ENCODE data around the gene CHRND.

Gene CHRND

GRCh38 chr2:232525791-232526371 is at the start of gene CHRND:
Gene CHRND, plus strand, starts transcription at chr2:232526160. Its CDS starts 56 bp downstream, at chr2:232526216.
- TF ChIP-seq CTCF (IDR thresholded peaks at IDR 0.05; ENCODE audit: borderline replicate concordance, extremely low read depth, low read length, poor library complexity, severe bottlenecking) (no peak), EZH2 (IDR thresholded peaks at IDR 0.05; ENCODE audit: borderline replicate concordance, low read depth, low read length, severe bottlenecking) (no peak)
- no peak within 1 kb of the TSS for H3K4me2 ChIP-seq (ENCODE audit: insufficient read depth, low read length)
- no peak within 1 kb of the TSS for H3K27ac ChIP-seq (ENCODE audit: low read length)
- ATAC-seq (ENCODE audit: insufficient read depth, low read depth) (no peak), DNase-seq (no peak)
- H3K36me3 ChIP-seq (ENCODE audit: insufficient read depth, low read length), result no peaks in the 10 kb centered on the region
- H3K9ac ChIP-seq (ENCODE audit: low read depth, low read length), result no peak within 1 kb of the TSS
- H3K4me3 ChIP-seq (ENCODE audit: low read depth in 1 of 2, low read length in 2 of 2), result no peak within 1 kb of the TSS
- H3K4me1 ChIP-seq (ENCODE audit: insufficient read depth, low read length), result peaks cover 5% of the 10 kb centered on the region
- H3K79me2 ChIP-seq (ENCODE audit: insufficient read depth, low read length), result no peaks in the 10 kb centered on the region
- H3K27me3 ChIP-seq (ENCODE audit: insufficient read depth, low read length, poor library complexity), result no peaks in the 10 kb centered on the region
- no peaks in the 10 kb centered on the region for H3K9me3 ChIP-seq (ENCODE audit: insufficient read depth, low read length, severe bottlenecking)
- H4K20me1 ChIP-seq (ENCODE audit: insufficient read depth, low read length), result no peaks in the 10 kb centered on the region
- H2AFZ ChIP-seq (ENCODE audit: low read depth, low read length), result no peak within 1 kb of the TSS

- TF ChIP-seq CTCF (IDR thresholded peaks at IDR 0.05; ENCODE audit: borderline replicate concordance, extremely low read depth, low read length, poor library complexity, severe bottlenecking), result no peak
- no peak for TF ChIP-seq EZH2 (IDR thresholded peaks at IDR 0.05; ENCODE audit: borderline replicate concordance, low read depth, low read length, severe bottlenecking)
- no peaks in the 10 kb centered on the region for H3K4me1 ChIP-seq (ENCODE audit: insufficient read depth, low read length)
- peaks cover 9% of the 10 kb centered on the region for H3K27me3 ChIP-seq (ENCODE audit: insufficient read depth, low read length, poor library complexity)
- no peak overlapping the region for H2AFZ ChIP-seq (ENCODE audit: low read depth, low read length)
- H3K36me3 ChIP-seq (ENCODE audit: insufficient read depth, low read length), result no peaks in the 10 kb centered on the region
- no peaks in the 10 kb centered on the region for H3K79me2 ChIP-seq (ENCODE audit: insufficient read depth, low read length)
- H3K9me3 ChIP-seq (ENCODE audit: insufficient read depth, low read length, severe bottlenecking), result no peaks in the 10 kb centered on the region
- no peak overlapping the region for H3K4me3 ChIP-seq (ENCODE audit: low read depth in 1 of 2, low read length in 2 of 2)
- H3K27ac ChIP-seq (ENCODE audit: low read length), result no peak overlapping the region
- H3K9ac ChIP-seq (ENCODE audit: low read depth, low read length), result no peak overlapping the region
- H3K4me2 ChIP-seq (ENCODE audit: insufficient read depth, low read length), result no peak overlapping the region
- DNase-seq (no peak), ATAC-seq (ENCODE audit: insufficient read depth, low read depth) (no peak)
- no peaks in the 10 kb centered on the region; the same call in 1 of the 2 replicates for H4K20me1 ChIP-seq (ENCODE audit: insufficient read depth, low read length)
Measured at GRCh38 chr2:232476791-232477190, 49.2 kb upstream of the CHRND start.

GRCh38 chr2:232477751-232478510 is 48.0 kb upstream of the CHRND start:
- no peak overlapping the region for H3K27ac ChIP-seq (ENCODE audit: low read length)
- H3K36me3 ChIP-seq (ENCODE audit: insufficient read depth, low read length), result no peaks in the 10 kb centered on the region
- peaks cover 6% of the 10 kb centered on the region for H3K27me3 ChIP-seq (ENCODE audit: insufficient read depth, low read length, poor library complexity)
- H3K9ac ChIP-seq (ENCODE audit: low read depth, low read length), result no peak overlapping the region
- H2AFZ ChIP-seq (ENCODE audit: low read depth, low read length), result no peak overlapping the region
- no peak overlapping the region for H3K4me2 ChIP-seq (ENCODE audit: insufficient read depth, low read length)
- H3K4me1 ChIP-seq (ENCODE audit: insufficient read depth, low read length), result no peaks in the 10 kb centered on the region
- ATAC-seq (ENCODE audit: insufficient read depth, low read depth), result no peak
- DNase-seq, result no peak
- no peaks in the 10 kb centered on the region for H3K79me2 ChIP-seq (ENCODE audit: insufficient read depth, low read length)
- H3K9me3 ChIP-seq (ENCODE audit: insufficient read depth, low read length, severe bottlenecking), result no peaks in the 10 kb centered on the region
- no peak for TF ChIP-seq CTCF (IDR thresholded peaks at IDR 0.05; ENCODE audit: borderline replicate concordance, extremely low read depth, low read length, poor library complexity, severe bottlenecking)
- no peak overlapping the region for H3K4me3 ChIP-seq (ENCODE audit: low read depth in 1 of 2, low read length in 2 of 2)
- H4K20me1 ChIP-seq (ENCODE audit: insufficient read depth, low read length), result no peaks in the 10 kb centered on the region; the same call in 1 of the 2 replicates
